ENCODE measurements around the gene ZNF417. TPM values are rescaled to one million over a fixed set of nuclear protein-coding genes. Genes with fewer than 3 reads are reported as not detected.

Gene ZNF417
- total RNA-seq, 2 donors from 2014 or later = 7.5 TPM

DNA sequence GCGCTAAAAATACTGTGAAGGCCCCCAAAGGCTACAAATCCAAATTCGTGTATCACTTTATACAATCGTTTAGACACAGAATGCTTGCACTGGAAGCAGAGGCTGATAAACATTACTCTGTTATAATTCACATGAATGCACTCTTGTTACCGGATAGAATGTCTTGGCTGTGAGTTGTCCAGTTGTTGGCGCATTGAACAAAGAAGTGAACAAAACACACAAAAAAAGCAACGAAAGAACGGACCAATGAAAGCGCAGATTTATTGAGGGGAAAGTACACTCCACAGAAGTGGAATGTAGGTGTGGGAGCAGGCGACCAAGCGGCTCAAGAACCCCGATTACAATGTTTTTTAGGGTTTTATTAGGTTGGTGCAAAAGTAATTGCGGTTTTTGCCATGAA lies 19.3 kb upstream of the ZNF417 start:
- Histone ChIP-seq H3K4me3 (no peak overlapping the region), H3K27ac (peak overlapping the region in 1 of 2 donors; percentile 82), H3K27me3 (no peaks in the 10 kb centered on the region), H3K4me1 (peaks cover 0 to 11% of the 10 kb centered on the region in 2 donors), H3K36me3 (peaks cover 18% of the 10 kb centered on the region), H3K9me3 (peaks cover 0 to 43% of the 10 kb centered on the region in 2 donors)
- no peak for TF ChIP-seq CTCF (IDR thresholded peaks at IDR 0.05)
- DNase-seq (ENCODE audit: low spot score) = no peak

- peaks cover 0 to 43% of the 10 kb centered on the region in 2 donors for H3K9me3 ChIP-seq
- H3K36me3 ChIP-seq = peaks cover 18% of the 10 kb centered on the region
Measured at GRCh38 chr19:57934820-57935665, 18.7 kb upstream of the ZNF417 start, which contains the start of gene ZNF418. Gene ZNF418, minus strand, starts transcription at chr19:57935402. Its CDS starts 1,580 bp downstream, at chr19:57933822.

DNA sequence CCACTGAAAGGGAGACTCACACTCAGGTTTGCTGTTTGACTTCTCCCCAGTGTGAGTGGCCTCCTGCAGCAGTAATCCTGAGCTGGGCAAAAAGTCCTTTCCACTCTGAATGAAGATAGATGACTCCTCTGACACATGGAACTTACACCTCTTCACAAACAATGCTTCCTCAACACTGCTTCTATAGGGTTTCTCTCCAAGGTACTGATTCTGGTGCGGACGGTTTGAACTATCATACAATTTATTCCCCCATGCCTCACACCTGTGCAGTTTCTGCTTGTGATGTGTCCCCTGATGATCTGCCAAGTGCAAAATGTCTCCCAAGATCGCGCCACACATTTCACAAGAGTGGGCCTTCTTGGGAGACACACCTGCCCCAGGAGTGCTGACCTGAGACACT lies 11.2 kb upstream of the ZNF417 start:
- H3K36me3 ChIP-seq = peaks cover 61% of the 10 kb centered on the region
- no peaks in the 10 kb centered on the region for H3K27me3 ChIP-seq
- no peak overlapping the region for H3K27ac ChIP-seq
- peaks cover 0 to 69% of the 10 kb centered on the region in 2 donors for H3K9me3 ChIP-seq
- no peak for DNase-seq (ENCODE audit: low spot score)
- H3K4me1 ChIP-seq = no peaks in the 10 kb centered on the region
- no peak overlapping the region for H3K4me3 ChIP-seq
- TF ChIP-seq CTCF (IDR thresholded peaks at IDR 0.05) = no peak

More at GRCh38 chr19:57934820-57935665, 18.7 kb upstream of the ZNF417 start, which contains the start of gene ZNF418:
- Histone ChIP-seq H3K27me3 (no peaks in the 10 kb centered on the region), H3K27ac (peak within 1 kb of the TSS; percentile 59 to 82), H3K4me3 (peak within 1 kb of the TSS; percentile 77), H3K4me1 (peaks cover 0 to 11% of the 10 kb centered on the region in 2 donors)
- peak; percentile 62 for DNase-seq (ENCODE audit: low spot score)
- TF ChIP-seq CTCF (IDR thresholded peaks at IDR 0.05) = no peak

DNA sequence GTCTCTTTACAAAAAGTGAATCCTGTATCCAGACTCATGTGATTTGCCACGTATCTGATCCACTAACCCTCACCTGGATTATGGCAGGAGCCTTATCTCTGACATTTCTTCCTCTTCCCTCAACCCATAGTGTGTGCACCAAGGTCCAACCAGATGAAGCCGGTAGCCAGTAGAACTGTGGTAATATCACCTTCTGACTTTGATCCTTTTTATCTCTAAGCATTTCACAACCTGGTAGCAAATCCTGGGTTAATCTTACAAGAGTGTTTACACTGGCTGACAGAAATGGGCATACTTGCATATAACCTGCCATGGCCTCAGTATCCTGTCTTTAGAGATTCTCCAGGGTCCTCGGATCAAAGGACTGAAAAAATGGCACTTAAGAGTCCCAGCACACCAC lies 1.9 kb downstream of the ZNF417 start:
- Histone ChIP-seq H3K36me3 (peaks cover 14% of the 10 kb centered on the region), H3K9me3 (peaks cover 0 to 20% of the 10 kb centered on the region in 2 donors), H3K27me3 (no peaks in the 10 kb centered on the region), H3K4me1 (peaks cover 0 to 14% of the 10 kb centered on the region in 2 donors), H3K27ac (no peak overlapping the region), H3K4me3 (no peak overlapping the region)
- no peak for DNase-seq (ENCODE audit: low spot score)
- TF ChIP-seq CTCF (IDR thresholded peaks at IDR 0.05) = no peak

- DNase-seq (ENCODE audit: low spot score) = no peak
- Histone ChIP-seq H3K27me3 (no peaks in the 10 kb centered on the region), H3K27ac (no peak overlapping the region), H3K36me3 (peaks cover 35% of the 10 kb centered on the region), H3K9me3 (peaks cover 0 to 25% of the 10 kb centered on the region in 2 donors), H3K4me1 (peaks cover 0 to 8% of the 10 kb centered on the region in 2 donors), H3K4me3 (no peak overlapping the region)
- no peak for TF ChIP-seq CTCF (IDR thresholded peaks at IDR 0.05)
Measured at GRCh38 chr19:57907394-57907793, 9.0 kb downstream of the ZNF417 start.

Data from right atrium auricular region (tissue), 2 donors.